ENCODE measurements around the gene CPNE8. TPM values are rescaled to one million over a fixed set of nuclear protein-coding genes. Genes with fewer than 3 reads are reported as not detected.

The CPNE8 gene
- total and polyA plus RNA-seq, 7 donors, result 10.5 to 27.7 (median 15.7) TPM

GRCh38 chr12:38721611-38722252 lies 183.7 kb downstream of the CPNE8 start:
- H3K9me3 ChIP-seq, result no peaks in the 10 kb centered on the region
- no peaks in the 10 kb centered on the region for H3K27me3 ChIP-seq
- H3K4me3 ChIP-seq, result no peak overlapping the region
- H3K36me3 ChIP-seq, result peaks cover 0 to 12% (median 0%) of the 10 kb centered on the region in 4 donors
- WGBS, 2 donors, result 95 to 96% methylated on average over 10 of the region's 10 CpGs
- H3K4me1 ChIP-seq, result no peaks in the 10 kb centered on the region
- no peak for DNase-seq
- no peak overlapping the region for H3K27ac ChIP-seq
- no peak for TF ChIP-seq CTCF (IDR thresholded peaks at IDR 0.05)
- no peak for TF ChIP-seq POLR2A (IDR thresholded peaks at IDR 0.05)
- no peak for TF ChIP-seq POLR2AphosphoS5 (IDR thresholded peaks at IDR 0.05)
- TF ChIP-seq EP300 (IDR thresholded peaks at IDR 0.05), result no peak
- intact Hi-C loops (cut with DNase I), result no loop called here

- WGBS, 2 donors, result 93 to 95% methylated on average over 9 of the region's 9 CpGs
- peaks cover 0 to 12% (median 0%) of the 10 kb centered on the region in 4 donors for H3K36me3 ChIP-seq
- no peak for DNase-seq
- no peaks in the 10 kb centered on the region for H3K27me3 ChIP-seq
- intact Hi-C loops (cut with DNase I), result no loop called here
- TF ChIP-seq CTCF (IDR thresholded peaks at IDR 0.05) (no peak), POLR2A (IDR thresholded peaks at IDR 0.05) (no peak), POLR2AphosphoS5 (IDR thresholded peaks at IDR 0.05) (no peak), EP300 (IDR thresholded peaks at IDR 0.05) (no peak)
- H3K4me3 ChIP-seq, result no peak overlapping the region
- peaks cover 0 to 2% (median 0%) of the 10 kb centered on the region in 4 donors for H3K9me3 ChIP-seq
- no peaks in the 10 kb centered on the region for H3K4me1 ChIP-seq
- H3K27ac ChIP-seq, result no peak overlapping the region
Observed at GRCh38 chr12:38720661-38721060, 184.7 kb downstream of the CPNE8 start.

GRCh38 chr12:38713294-38713693 lies 192.1 kb downstream of the CPNE8 start:
- H3K4me1 ChIP-seq, result no peaks in the 10 kb centered on the region
- H3K9me3 ChIP-seq, result peaks cover 0 to 2% (median 0%) of the 10 kb centered on the region in 4 donors
- no peak overlapping the region for H3K27ac ChIP-seq
- no peaks in the 10 kb centered on the region for H3K27me3 ChIP-seq
- WGBS, 2 donors, result 82 to 84% methylated on average over 6 of the region's 6 CpGs
- DNase-seq, result no peak
- no peaks in the 10 kb centered on the region for H3K36me3 ChIP-seq
- H3K4me3 ChIP-seq, result no peak overlapping the region
- intact Hi-C loops (cut with DNase I), result no loop called here
- TF ChIP-seq POLR2A (IDR thresholded peaks at IDR 0.05) (no peak), EP300 (IDR thresholded peaks at IDR 0.05) (no peak), POLR2AphosphoS5 (IDR thresholded peaks at IDR 0.05) (no peak), CTCF (IDR thresholded peaks at IDR 0.05) (no peak)

- H3K4me3 ChIP-seq, result no peak overlapping the region
- 57 to 76% methylated on average over 2 of the region's 2 CpGs for WGBS, 2 donors
- TF ChIP-seq POLR2AphosphoS5 (IDR thresholded peaks at IDR 0.05), result no peak
- no peak for TF ChIP-seq CTCF (IDR thresholded peaks at IDR 0.05)
- no peak for TF ChIP-seq EP300 (IDR thresholded peaks at IDR 0.05)
- TF ChIP-seq POLR2A (IDR thresholded peaks at IDR 0.05), result no peak
- no peaks in the 10 kb centered on the region for H3K4me1 ChIP-seq
- no peak for DNase-seq
- H3K36me3 ChIP-seq, result no peaks in the 10 kb centered on the region
- H3K27ac ChIP-seq, result no peak overlapping the region
- peaks cover 0 to under 1% (median 0%) of the 10 kb centered on the region in 4 donors for H3K9me3 ChIP-seq
- intact Hi-C loops (cut with DNase I), result no loop called here
- no peaks in the 10 kb centered on the region for H3K27me3 ChIP-seq
Observed at GRCh38 chr12:38711054-38711453, 194.3 kb downstream of the CPNE8 start.

- H3K4me1 ChIP-seq, result no peaks in the 10 kb centered on the region
- intact Hi-C loops (cut with DNase I), result no loop called here
- no peak overlapping the region for H3K27ac ChIP-seq
- H3K4me3 ChIP-seq, result no peak overlapping the region
- H3K27me3 ChIP-seq, result no peaks in the 10 kb centered on the region
- H3K36me3 ChIP-seq, result no peaks in the 10 kb centered on the region
- no peaks in the 10 kb centered on the region for H3K9me3 ChIP-seq
- TF ChIP-seq EP300 (IDR thresholded peaks at IDR 0.05) (no peak), CTCF (IDR thresholded peaks at IDR 0.05) (no peak), POLR2A (IDR thresholded peaks at IDR 0.05) (no peak), POLR2AphosphoS5 (IDR thresholded peaks at IDR 0.05) (no peak)
- DNase-seq, result no peak
Observed at GRCh38 chr12:38708466-38708865, 196.9 kb downstream of the CPNE8 start.

Measured in sigmoid colon (tissue), 7 donors.